Stimulated activated CD8-positive, alpha-beta memory T cell treated with anti-CD3 and anti-CD28 coated beads, Interleukin-12 subunit alpha, Interleukin-12 subunit beta, amount 100 ng/mL, for 24 hours (primary cell): ENCODE results near the gene LCN1.
"Not testable (repeated sequence)": the region's sequence is repeated elsewhere in the genome, so short reads cannot be mapped to it uniquely, and the experiment has no call there.

Experiments
- DNase-seq: peaks from one replicate; pipeline ENCODE4 v3.0.0-alpha.2; 2020; ENCODE audit errors: extremely low read depth

Gene LCN1

GRCh38 chr9:135504262-135505243 is 16.7 kb upstream of the LCN1 start:
- peak; percentile 14 for DNase-seq

GRCh38 chr9:135505406-135506187 is 15.6 kb upstream of the LCN1 start:
- DNase-seq: no peak

- no peak for DNase-seq
Observed at GRCh38 chr9:135506327-135507103, 14.7 kb upstream of the LCN1 start.

GRCh38 chr9:135507104-135508035 is 13.9 kb upstream of the LCN1 start:
- no peak for DNase-seq

GRCh38 chr9:135508211-135508820 is 12.9 kb upstream of the LCN1 start:
- DNase-seq: no peak

- DNase-seq: no peak
Observed at GRCh38 chr9:135509458-135509857, 11.8 kb upstream of the LCN1 start.

- no peak for DNase-seq
Observed at GRCh38 chr9:135512241-135512603, 9.0 kb upstream of the LCN1 start.

- DNase-seq: no peak
Observed at GRCh38 chr9:135512904-135513303, 8.3 kb upstream of the LCN1 start.

GRCh38 chr9:135513351-135513846 is 7.8 kb upstream of the LCN1 start:
- no peak for DNase-seq

- not testable (repeated sequence) for DNase-seq
Observed at GRCh38 chr9:135513906-135514305, 7.3 kb upstream of the LCN1 start.

- DNase-seq: no peak
Observed at GRCh38 chr9:135514342-135515082, 6.7 kb upstream of the LCN1 start.

- DNase-seq: no peak
Observed at GRCh38 chr9:135515083-135515951, 5.9 kb upstream of the LCN1 start.

- DNase-seq: no peak
Observed at GRCh38 chr9:135516132-135516860, 4.9 kb upstream of the LCN1 start.

- no peak for DNase-seq
Observed at GRCh38 chr9:135517407-135517822, 3.8 kb upstream of the LCN1 start.

GRCh38 chr9:135519179-135519971 is 1.9 kb upstream of the LCN1 start:
- DNase-seq: no peak

GRCh38 chr9:135521608-135522095 is 412 bp downstream of the LCN1 start:
- DNase-seq: no peak
